ENCODE results near the gene DNHD1. TPM values are rescaled to one million over a fixed set of nuclear protein-coding genes. Genes with fewer than 3 reads are reported as not detected.

The DNHD1 gene, protein sequence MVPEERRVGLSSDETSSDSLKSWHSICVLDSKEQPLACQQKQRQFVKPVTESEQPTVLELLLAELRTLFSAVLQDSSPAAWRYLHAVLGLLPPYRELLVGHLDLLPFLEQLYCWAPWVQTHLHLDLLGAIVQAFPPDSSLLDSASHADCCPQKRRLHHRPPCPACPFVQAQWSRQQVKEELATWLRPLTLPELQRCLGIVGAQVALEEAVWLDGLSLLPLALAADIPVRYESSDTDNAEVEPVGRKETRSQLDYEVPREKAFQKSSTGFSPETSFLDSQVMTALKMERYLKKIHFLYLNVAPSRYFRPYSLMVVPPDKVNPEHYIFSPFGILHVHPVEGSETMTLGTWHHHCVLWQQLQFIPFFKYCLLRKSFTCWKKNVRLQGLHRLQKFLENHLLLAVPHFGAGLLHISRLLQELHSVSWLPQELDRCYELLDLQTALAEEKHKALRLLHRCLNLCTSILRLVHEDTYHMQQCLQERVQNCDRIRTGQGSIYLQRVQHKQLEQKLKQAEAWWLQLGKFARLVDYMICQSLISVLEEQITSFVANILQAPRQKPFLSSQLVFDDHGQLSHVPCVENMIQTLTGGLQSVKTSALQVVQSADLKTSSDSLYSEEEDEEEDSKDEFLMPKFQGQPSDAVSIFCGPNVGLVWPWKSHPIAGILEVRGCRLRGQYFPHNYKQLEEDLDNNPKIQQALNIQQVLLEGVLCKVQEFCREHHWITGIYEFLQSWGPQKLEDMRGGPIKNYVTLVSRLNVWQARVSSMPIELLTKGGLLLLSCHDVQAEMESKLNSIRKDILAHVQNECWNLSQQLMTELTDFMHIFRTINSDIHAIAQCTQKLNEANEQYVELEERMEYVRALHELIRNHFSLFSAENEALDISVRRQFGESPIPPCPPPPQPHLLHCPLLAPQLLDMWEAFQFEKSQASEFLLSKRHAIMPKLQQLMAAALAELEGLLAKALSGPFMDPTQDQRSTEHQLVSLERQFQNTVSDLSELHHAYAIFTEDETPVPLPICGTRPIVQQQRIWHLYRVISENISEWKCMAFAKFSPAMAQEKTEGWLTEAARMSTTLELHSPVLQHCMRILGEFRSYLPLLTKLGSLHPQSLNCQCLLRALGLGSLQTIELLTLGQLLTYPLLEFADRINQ (N-terminal part only)
- 6.6 and 8.7 TPM in 2 replicates for total RNA-seq
- long read RNA-seq, partial matches to known transcripts = 0 of 13 reads
- long read RNA-seq, other reads (novel, unspliced or antisense) = 13 of 13 reads

DNA sequence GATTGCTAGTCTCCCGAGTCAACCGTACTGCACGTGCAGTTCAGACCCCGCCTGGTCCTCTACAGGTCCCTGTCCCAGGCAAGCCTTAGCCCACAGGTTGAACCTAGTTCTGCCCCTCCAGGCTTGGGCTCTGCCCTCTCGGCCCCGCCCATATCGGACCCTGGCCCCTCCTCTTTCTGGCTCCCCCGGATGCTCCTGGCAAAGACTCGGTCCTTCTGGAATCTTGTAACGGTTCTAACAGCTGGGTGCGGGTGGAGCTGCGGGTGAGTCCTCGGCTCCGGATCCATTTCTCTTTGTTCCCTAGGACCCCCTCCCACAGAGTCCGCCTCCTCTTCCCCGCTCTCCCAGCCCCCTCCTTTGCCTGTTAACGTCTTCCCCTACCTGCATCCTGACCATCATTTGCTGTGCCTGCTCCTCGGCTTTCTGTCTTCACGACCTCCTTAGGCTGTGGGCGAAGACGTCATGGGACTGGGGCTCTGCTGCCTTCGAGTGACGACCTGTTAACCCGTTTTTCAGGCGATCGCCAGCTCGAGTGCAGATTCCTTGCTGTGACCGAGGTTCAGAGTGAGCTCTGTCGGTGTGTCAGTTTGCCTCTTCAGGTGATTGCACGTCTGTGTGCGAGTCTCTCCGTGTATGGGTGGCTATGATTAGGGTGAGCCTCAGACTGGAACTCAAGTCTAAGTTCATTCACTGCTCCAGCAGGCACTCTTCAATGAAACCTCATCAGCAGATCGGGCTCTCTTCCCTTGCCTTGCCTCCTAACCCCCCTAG, at the start of gene DNHD1:
Gene DNHD1, plus strand, starts transcription at position 212 of the 771 bp plus-strand sequence. CDS start 936 bp downstream, outside the sequence.
- Mint-ChIP-seq H3K4me1 (ENCODE audit: unreplicated experiment) (peaks cover 6% of the 10 kb centered on the region), H3K9me3 (ENCODE audit: unreplicated experiment) (no peaks in the 10 kb centered on the region), H3K36me3 (ENCODE audit: unreplicated experiment) (peaks cover 12% of the 10 kb centered on the region), H3K27me3 (ENCODE audit: unreplicated experiment) (no peaks in the 10 kb centered on the region), H3K27ac (ENCODE audit: unreplicated experiment) (no peak within 1 kb of the TSS), H3K4me3 (ENCODE audit: unreplicated experiment) (no peak within 1 kb of the TSS)
- DNase-seq (ENCODE audit: extremely low spot score, unreplicated experiment) = no peak
- TF ChIP-seq, protein P1, sequence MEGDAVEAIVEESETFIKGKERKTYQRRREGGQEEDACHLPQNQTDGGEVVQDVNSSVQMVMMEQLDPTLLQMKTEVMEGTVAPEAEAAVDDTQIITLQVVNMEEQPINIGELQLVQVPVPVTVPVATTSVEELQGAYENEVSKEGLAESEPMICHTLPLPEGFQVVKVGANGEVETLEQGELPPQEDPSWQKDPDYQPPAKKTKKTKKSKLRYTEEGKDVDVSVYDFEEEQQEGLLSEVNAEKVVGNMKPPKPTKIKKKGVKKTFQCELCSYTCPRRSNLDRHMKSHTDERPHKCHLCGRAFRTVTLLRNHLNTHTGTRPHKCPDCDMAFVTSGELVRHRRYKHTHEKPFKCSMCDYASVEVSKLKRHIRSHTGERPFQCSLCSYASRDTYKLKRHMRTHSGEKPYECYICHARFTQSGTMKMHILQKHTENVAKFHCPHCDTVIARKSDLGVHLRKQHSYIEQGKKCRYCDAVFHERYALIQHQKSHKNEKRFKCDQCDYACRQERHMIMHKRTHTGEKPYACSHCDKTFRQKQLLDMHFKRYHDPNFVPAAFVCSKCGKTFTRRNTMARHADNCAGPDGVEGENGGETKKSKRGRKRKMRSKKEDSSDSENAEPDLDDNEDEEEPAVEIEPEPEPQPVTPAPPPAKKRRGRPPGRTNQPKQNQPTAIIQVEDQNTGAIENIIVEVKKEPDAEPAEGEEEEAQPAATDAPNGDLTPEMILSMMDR (IDR thresholded peaks at IDR 0.05) = no peak

DNA sequence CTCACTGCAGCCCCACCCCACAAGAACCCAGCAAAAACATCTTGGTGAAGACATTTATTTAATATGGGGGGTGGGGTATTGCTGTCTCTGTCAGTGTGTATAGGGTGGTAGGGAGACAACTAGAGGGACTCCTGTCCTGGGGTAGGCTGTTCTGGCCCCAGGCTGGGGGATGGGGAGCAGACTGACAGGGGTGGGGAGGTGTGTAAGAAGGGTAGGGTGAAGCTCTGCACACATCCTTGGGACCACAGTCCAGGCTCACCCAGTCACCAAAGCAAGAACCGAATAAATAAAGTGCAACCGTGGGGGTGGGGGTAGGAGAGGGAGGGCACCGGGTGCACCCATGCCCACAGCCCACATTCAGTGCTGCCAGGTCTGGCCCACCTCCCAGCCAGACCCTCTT, 48.5 kb upstream of the DNHD1 start:
- Mint-ChIP-seq H3K4me1 (ENCODE audit: unreplicated experiment) (no peaks in the 10 kb centered on the region), H3K9me3 (ENCODE audit: unreplicated experiment) (no peaks in the 10 kb centered on the region), H3K27ac (ENCODE audit: unreplicated experiment) (no peak overlapping the region), H3K27me3 (ENCODE audit: unreplicated experiment) (no peaks in the 10 kb centered on the region), H3K36me3 (ENCODE audit: unreplicated experiment) (peaks cover 9% of the 10 kb centered on the region), H3K4me3 (ENCODE audit: unreplicated experiment) (no peak overlapping the region)
- TF ChIP-seq, protein P1 (IDR thresholded peaks at IDR 0.05) = no peak
- DNase-seq (ENCODE audit: extremely low spot score, unreplicated experiment) = no peak

DNA sequence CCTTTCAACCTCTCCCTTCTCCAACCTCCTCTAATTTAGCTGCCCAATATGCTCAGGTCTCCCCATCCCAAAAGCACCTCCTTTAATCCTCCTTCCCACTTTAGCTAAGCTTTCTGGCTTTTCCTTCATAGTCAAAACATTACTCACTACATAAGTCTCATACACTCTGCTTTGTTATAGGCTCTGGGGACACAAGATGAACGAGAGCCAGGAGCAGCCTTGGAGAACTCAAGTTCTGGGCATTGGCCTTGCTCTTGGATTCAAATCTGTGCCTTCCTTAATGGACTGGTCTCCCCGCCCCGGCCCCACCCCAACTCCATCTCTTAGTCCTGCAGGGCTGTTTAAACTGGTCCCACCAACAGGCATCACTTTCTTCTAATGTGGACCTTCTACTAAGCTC, 44.9 kb upstream of the DNHD1 start:
- no peak overlapping the region for H3K4me3 Mint-ChIP-seq (ENCODE audit: unreplicated experiment)

DNA sequence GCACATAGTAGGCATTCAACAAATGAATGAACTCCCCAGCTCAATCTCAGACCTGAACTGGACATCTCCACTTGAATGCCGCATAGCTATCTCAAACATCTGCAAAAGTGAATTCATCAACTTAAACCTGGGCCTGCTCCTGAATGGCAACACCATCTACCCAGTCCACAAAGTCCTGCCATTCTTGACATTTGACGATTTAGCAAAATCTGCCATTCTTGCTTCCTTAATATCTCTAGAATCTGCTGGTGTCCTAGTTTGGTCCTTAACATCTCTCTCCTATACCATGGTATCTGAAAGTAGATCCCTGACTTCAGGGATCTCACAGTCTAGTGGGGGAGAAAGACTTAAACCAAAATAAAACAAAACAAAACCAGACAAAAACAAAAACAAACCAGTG, 43.9 kb upstream of the DNHD1 start:
- Mint-ChIP-seq H3K27ac (ENCODE audit: unreplicated experiment) (no peak overlapping the region), H3K4me3 (ENCODE audit: unreplicated experiment) (no peak overlapping the region), H3K36me3 (ENCODE audit: unreplicated experiment) (peaks cover 24% of the 10 kb centered on the region), H3K4me1 (ENCODE audit: unreplicated experiment) (no peaks in the 10 kb centered on the region), H3K9me3 (ENCODE audit: unreplicated experiment) (no peaks in the 10 kb centered on the region), H3K27me3 (ENCODE audit: unreplicated experiment) (no peaks in the 10 kb centered on the region)
- TF ChIP-seq, protein P1 (IDR thresholded peaks at IDR 0.05) = no peak
- DNase-seq (ENCODE audit: extremely low spot score, unreplicated experiment) = no peak

More for the DNA sequence above, 44.9 kb upstream of the DNHD1 start:
- Mint-ChIP-seq H3K27me3 (ENCODE audit: unreplicated experiment) (no peaks in the 10 kb centered on the region), H3K9me3 (ENCODE audit: unreplicated experiment) (no peaks in the 10 kb centered on the region), H3K27ac (ENCODE audit: unreplicated experiment) (no peak overlapping the region), H3K4me1 (ENCODE audit: unreplicated experiment) (no peaks in the 10 kb centered on the region), H3K36me3 (ENCODE audit: unreplicated experiment) (peaks cover 24% of the 10 kb centered on the region)
- TF ChIP-seq, protein P1 (IDR thresholded peaks at IDR 0.05) = no peak
- DNase-seq (ENCODE audit: extremely low spot score, unreplicated experiment) = no peak
